GM06990 (cell line): Measurements from ENCODE around the gene DDX47.
A peak's percentile ranks its signal among the peaks of the same experiment; 100 is the strongest.
"Not testable (repeated sequence)": the region's sequence is repeated elsewhere in the genome, so short reads cannot be mapped to it uniquely, and the experiment has no call there.

ENCODE experiments used
- DNase-seq: peaks from one replicate; pipeline ENCODE4 v3.0.0-alpha.2; 2011; ENCODE audit not compliant: insufficient read length; ENCODE audit errors: extremely low read depth
- H3K27me3 ChIP-seq: replicated peaks from 2 replicates; pipeline ENCODE4 v1.6.0; 2011; ENCODE audit warnings: low read length; ENCODE audit not compliant: control insufficient read depth, insufficient read depth
- H3K36me3 ChIP-seq: 2 replicates; pipeline ENCODE4 v1.5.1; 2011; ENCODE audit warnings: low read length; ENCODE audit not compliant: control insufficient read depth, insufficient read depth
- H3K4me3 ChIP-seq: replicated peaks from 2 replicates; pipeline ENCODE4 v1.5.1; 2011; ENCODE audit warnings: low read depth, mild to moderate bottlenecking, control low read depth, low read length
- TF ChIP-seq, protein P1 (sequence below): IDR thresholded peaks from 2 replicates; pipeline ENCODE4 v1.5.1; 2011; ENCODE audit warnings: low read length, control low read depth, mild to moderate bottlenecking, inconsistent platforms; ENCODE audit not compliant: insufficient read depth, poor library complexity, severe bottlenecking

Gene DDX47

DNA sequence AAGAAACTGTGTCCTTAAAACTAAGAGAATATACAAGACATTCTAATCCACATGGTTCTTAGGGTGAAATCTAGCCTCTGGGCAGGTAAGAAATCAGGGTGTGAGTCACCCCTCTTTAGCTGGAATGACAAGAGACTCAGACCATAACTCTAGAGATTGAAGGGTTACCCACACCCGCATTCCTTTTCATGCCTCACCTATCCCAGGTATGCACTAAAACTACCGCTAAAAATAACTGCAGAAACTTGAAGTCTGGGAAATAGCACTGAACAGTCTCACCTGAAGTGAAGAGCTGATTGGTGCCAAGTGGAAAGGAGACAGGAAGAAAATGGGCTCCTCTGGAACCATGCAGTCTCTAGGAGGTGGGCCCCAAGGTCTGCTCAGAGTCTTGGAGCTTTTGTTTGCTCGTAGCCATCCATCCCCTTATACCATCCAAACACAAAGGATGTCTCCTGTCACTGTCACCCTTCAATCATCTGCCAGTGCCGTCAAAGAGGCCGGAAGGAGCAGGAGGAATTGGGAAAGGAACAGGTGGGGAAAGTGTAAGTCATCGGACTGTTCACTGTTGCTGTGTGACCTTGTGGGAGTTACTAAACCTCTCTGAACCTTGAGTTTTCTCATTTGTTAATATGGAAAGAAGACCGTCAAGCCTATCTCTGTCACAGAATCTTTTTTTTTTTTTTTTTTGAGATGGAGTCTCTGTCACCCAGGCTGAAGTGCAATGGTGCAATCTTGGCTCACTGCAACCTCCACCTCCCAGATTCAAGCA is 22.4 kb downstream of the DDX47 start:
- TF ChIP-seq, protein P1, sequence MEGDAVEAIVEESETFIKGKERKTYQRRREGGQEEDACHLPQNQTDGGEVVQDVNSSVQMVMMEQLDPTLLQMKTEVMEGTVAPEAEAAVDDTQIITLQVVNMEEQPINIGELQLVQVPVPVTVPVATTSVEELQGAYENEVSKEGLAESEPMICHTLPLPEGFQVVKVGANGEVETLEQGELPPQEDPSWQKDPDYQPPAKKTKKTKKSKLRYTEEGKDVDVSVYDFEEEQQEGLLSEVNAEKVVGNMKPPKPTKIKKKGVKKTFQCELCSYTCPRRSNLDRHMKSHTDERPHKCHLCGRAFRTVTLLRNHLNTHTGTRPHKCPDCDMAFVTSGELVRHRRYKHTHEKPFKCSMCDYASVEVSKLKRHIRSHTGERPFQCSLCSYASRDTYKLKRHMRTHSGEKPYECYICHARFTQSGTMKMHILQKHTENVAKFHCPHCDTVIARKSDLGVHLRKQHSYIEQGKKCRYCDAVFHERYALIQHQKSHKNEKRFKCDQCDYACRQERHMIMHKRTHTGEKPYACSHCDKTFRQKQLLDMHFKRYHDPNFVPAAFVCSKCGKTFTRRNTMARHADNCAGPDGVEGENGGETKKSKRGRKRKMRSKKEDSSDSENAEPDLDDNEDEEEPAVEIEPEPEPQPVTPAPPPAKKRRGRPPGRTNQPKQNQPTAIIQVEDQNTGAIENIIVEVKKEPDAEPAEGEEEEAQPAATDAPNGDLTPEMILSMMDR: no peak
- no peaks in the 10 kb centered on the region for H3K27me3 ChIP-seq
- no peak overlapping the region for H3K4me3 ChIP-seq
- no peak for DNase-seq
- H3K36me3 ChIP-seq: peaks cover 17% of the 10 kb centered on the region

DNA sequence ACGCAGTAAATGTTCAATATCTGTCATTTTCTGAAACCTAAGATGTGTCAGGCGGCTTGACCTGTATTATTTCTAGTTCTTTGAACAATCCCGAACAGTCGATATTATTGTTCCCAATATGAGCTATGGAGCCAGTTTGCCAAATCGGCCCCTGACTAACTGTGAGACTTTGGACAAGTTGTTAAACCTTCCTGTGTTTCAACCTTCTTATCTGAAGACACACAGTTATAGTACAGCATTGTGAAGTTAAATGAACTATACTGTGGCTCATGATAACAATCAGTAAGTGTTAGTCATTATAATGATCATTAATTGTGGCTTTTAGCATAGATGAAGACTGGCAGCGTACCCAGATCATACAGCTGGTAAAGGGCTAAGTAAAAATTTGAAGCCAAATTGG is 23.4 kb downstream of the DDX47 start:
- H3K4me3 ChIP-seq: no peak overlapping the region
- TF ChIP-seq, protein P1: no peak
- DNase-seq: no peak
- peaks cover 17% of the 10 kb centered on the region for H3K36me3 ChIP-seq
- H3K27me3 ChIP-seq: no peaks in the 10 kb centered on the region

DNA sequence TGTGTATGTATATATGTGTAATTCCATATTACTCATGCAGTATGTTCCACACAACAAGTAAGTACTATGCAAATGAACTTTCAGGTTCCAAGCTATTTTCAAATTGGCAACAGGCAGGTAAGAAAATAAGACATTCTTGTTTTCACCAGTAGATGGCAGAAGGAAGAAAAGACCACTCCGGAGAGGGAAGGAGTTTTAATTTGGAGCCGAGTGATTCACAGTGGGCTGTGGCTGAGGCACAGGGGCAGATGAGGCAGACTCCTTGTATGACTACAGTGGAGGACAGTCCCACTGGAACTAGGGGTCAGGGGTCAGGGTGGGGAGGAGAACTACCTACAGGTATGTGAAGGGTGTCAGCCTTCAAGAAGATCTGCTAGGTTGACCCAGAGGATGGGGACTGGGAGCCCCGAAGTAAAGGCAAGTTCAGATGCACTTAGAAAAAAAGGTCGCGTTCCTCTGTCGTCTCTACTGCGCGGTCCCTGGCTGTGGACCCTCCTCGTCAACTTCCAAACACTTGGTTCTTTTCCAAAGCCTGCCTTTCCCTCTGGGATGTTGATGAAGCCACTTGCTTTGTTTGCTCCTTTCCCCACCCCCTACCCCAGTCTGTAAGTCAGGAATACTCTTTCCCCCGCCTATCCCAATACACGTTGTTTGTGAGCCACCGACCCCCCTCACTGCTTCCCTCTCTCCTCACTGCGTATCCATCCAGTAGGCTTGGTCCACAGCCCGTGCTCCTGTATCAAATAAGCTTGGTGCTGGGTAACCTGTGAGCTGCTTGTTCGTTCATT is 24.1 kb downstream of the DDX47 start:
- Histone ChIP-seq H3K36me3 (peaks cover 15% of the 10 kb centered on the region), H3K4me3 (no peak overlapping the region), H3K27me3 (no peaks in the 10 kb centered on the region)
- DNase-seq: peak; percentile 19
- TF ChIP-seq, protein P1: peak; percentile 67

DNA sequence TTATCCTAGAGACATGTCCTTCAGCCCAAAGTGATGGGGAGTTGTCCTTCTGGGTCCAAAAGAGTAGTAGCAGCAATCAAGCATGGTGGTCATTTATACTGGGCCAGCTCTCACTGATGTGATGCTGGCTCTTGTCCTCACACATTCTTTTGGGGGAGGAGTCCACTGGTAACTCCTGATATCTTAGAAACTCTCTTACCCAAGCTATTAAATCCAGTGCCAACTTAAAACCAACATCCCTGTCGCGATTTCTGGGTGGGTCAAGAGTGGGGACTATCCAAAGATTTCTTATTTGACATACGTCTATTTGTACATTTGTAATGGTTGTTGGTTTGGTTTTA is 24.6 kb downstream of the DDX47 start:
- Histone ChIP-seq H3K4me3 (no peak overlapping the region), H3K36me3 (peaks cover 11% of the 10 kb centered on the region), H3K27me3 (no peaks in the 10 kb centered on the region)
- DNase-seq: no peak
- TF ChIP-seq, protein P1: no peak

DNA sequence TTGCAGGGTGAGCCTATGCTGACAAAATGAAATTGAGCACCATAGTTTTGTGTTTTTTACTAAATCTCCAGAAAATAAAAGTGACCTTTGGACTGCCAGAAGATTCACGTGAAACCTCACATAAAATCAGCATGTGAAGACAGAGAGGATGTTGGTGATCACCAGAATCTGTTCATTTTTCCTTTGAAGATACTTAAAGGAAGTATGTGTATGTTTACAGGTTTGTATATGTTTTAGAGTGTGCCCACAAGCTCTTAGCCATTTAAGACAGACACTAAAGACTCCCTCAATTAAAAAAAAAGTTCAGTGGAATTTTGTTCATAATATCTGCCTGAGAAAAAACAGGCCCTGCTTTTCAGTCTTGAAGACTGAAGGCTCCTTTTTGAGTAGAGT is 25.9 kb downstream of the DDX47 start:
- Histone ChIP-seq H3K4me3 (no peak overlapping the region), H3K27me3 (no peaks in the 10 kb centered on the region), H3K36me3 (peaks cover 5% of the 10 kb centered on the region)
- DNase-seq: no peak
- TF ChIP-seq, protein P1: no peak

DNA sequence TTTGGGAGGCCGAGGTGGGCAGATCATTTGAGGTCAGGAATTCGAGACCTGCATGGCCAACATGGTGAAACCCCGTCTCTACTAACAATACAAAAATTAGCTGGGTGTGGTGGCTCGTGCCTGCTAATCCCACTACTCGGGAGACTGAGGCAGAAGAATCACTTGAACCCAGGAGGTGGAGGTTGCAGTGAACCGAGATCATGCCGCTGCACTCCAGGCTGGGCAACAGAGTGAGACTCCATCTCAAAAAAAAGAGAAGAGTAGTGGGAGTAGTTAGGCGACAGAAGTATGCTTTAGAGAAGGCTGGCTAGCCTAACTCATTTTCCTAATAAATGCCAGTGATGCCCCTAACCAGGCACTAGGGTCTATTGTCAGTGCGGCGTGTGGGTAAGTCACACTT is 26.3 kb downstream of the DDX47 start:
- not testable (repeated sequence) for H3K36me3 ChIP-seq, H3K27me3 ChIP-seq, H3K4me3 ChIP-seq, DNase-seq
